Measurements from ENCODE around the gene DDX56. TPM values are rescaled to one million over a fixed set of nuclear protein-coding genes. Genes with fewer than 3 reads are reported as not detected.

DDX56 gene
- polyA plus RNA-seq, 1 donor (not counting 4 experiments of a cell fraction or from before 2014, with no cell fraction given) = 79.9 TPM

DNA sequence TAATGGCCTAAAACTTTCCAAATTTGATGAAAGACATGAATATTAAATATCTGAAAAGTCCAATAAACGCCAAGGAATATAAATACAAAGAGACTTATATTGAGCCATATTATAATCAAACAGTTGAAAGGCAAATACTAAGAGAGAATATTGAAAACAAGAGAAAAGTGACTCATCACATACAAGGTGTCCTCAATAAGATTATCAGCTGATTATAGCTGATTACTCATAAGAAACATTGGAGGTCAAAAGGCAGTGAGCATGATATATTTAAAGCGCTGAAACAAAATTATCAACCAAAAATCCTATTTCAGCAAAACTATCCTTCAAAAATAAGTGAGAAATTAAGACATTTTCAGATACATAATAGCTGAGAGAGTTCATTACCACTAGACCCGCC is 24.8 kb downstream of the DDX56 start:
- Histone ChIP-seq H3K27me3 (ENCODE audit: control insufficient read depth, extremely low read depth, insufficient read depth, low read length) (no peaks in the 10 kb centered on the region), H3K36me3 (ENCODE audit: control insufficient read depth in 2 of 2, extremely low read depth in 1 of 2, insufficient read depth in 2 of 2, low read length in 2 of 2) (no peaks in the 10 kb centered on the region), H3K4me3 (ENCODE audit: control insufficient read depth in 2 of 3, extremely low read depth in 1 of 3, insufficient read depth in 2 of 3, low read depth in 1 of 3, low read length in 3 of 3) (no peak overlapping the region), H4K20me1 (ENCODE audit: control insufficient read depth, extremely low read depth, insufficient read depth, low read length) (no peaks in the 10 kb centered on the region), H3K4me1 (ENCODE audit: control insufficient read depth, extremely low read depth, insufficient read depth, low read length) (peaks cover 11% of the 10 kb centered on the region), H3K9me1 (ENCODE audit: control insufficient read depth, extremely low read depth, insufficient read depth, low read length) (no peaks in the 10 kb centered on the region), H3K79me2 (ENCODE audit: control insufficient read depth, insufficient read depth, low read length) (no peaks in the 10 kb centered on the region), H3K9me3 (ENCODE audit: control insufficient read depth, low read depth, low read length) (no peaks in the 10 kb centered on the region), H3K27ac (ENCODE audit: control insufficient read depth, insufficient read depth, low read length) (no peak overlapping the region), H3K4me2 (ENCODE audit: control insufficient read depth, extremely low read depth, insufficient read depth, low read depth, low read length) (no peak overlapping the region), H2AFZ (ENCODE audit: control insufficient read depth, low read length) (no peak overlapping the region), H3K9ac (ENCODE audit: control insufficient read depth, extremely low read depth, insufficient read depth, low read length) (no peak overlapping the region)
- TF ChIP-seq CTCF (optimal IDR thresholded peaks at IDR 0.05 in 1 of 3, IDR thresholded peaks at IDR 0.05 in 1 of 3, conservative IDR thresholded peaks at IDR 0.05 in 1 of 3; ENCODE audit: extremely low read depth in 1 of 3, insufficient read depth in 2 of 3, low read length in 3 of 3) (no peak), EZH2 (IDR thresholded peaks at IDR 0.05; ENCODE audit: low read length) (no peak)
- dilution Hi-C loops (cut with MboI; ENCODE audit: extremely low pct_ligation_motif_present, low sequenced_read_pairs) = no loop called here
- no peak for FAIRE-seq
- DNase-seq (ENCODE audit: low read depth, low spot score) = no peak

- Histone ChIP-seq H3K27me3 (ENCODE audit: control insufficient read depth, extremely low read depth, insufficient read depth, low read length) (no peaks in the 10 kb centered on the region), H3K9ac (ENCODE audit: control insufficient read depth, extremely low read depth, insufficient read depth, low read length) (no peak overlapping the region), H2AFZ (ENCODE audit: control insufficient read depth, low read length) (no peak overlapping the region), H3K4me1 (ENCODE audit: control insufficient read depth, extremely low read depth, insufficient read depth, low read length) (peaks cover 21% of the 10 kb centered on the region), H3K9me3 (ENCODE audit: control insufficient read depth, low read depth, low read length) (no peaks in the 10 kb centered on the region), H3K9me1 (ENCODE audit: control insufficient read depth, extremely low read depth, insufficient read depth, low read length) (no peaks in the 10 kb centered on the region), H3K36me3 (ENCODE audit: control insufficient read depth in 2 of 2, extremely low read depth in 1 of 2, insufficient read depth in 2 of 2, low read length in 2 of 2) (no peaks in the 10 kb centered on the region), H3K4me2 (ENCODE audit: control insufficient read depth, extremely low read depth, insufficient read depth, low read depth, low read length) (no peak overlapping the region), H3K4me3 (ENCODE audit: control insufficient read depth in 2 of 3, extremely low read depth in 1 of 3, insufficient read depth in 2 of 3, low read depth in 1 of 3, low read length in 3 of 3) (no peak overlapping the region), H3K79me2 (ENCODE audit: control insufficient read depth, insufficient read depth, low read length) (no peaks in the 10 kb centered on the region), H4K20me1 (ENCODE audit: control insufficient read depth, extremely low read depth, insufficient read depth, low read length) (no peaks in the 10 kb centered on the region), H3K27ac (ENCODE audit: control insufficient read depth, insufficient read depth, low read length) (no peak overlapping the region)
- dilution Hi-C loops (cut with MboI; ENCODE audit: extremely low pct_ligation_motif_present, low sequenced_read_pairs) = no loop called here
- FAIRE-seq (no peak), DNase-seq (ENCODE audit: low read depth, low spot score) (no peak)
- TF ChIP-seq EZH2 (IDR thresholded peaks at IDR 0.05; ENCODE audit: low read length) (no peak), CTCF (optimal IDR thresholded peaks at IDR 0.05 in 1 of 3, IDR thresholded peaks at IDR 0.05 in 1 of 3, conservative IDR thresholded peaks at IDR 0.05 in 1 of 3; ENCODE audit: extremely low read depth in 1 of 3, insufficient read depth in 2 of 3, low read length in 3 of 3) (no peak)
These were observed 26.0 kb downstream of the DDX56 start for GRCh38 chr7:44547536-44548231.
